CD4-positive, alpha-beta T cell (primary cell): ENCODE measurements around the gene CAPS2. TPM values are rescaled to one million over a fixed set of nuclear protein-coding genes. Genes with fewer than 3 reads are reported as not detected.

Source experiments
- ATAC-seq: fragments of 200-7000 bp; cut with Tn5 transposase; one replicate; pipeline ENCODE4 v1.10.0; 2022; ENCODE audit warnings: mild to moderate bottlenecking; ENCODE audit not compliant: poor library complexity
- CTCF ChIA-PET: fragments of 350-600 bp; sonication (Branson Sonifier 250); formaldehyde crosslinking; loops from one replicate; lab custom pipeline; 2021; ENCODE audit warnings: antibody characterized with exemption, inconsistent platforms; lab: Charles Lee
- POLR2A ChIA-PET: fragments of 350-600 bp; sonication (Branson Sonifier 250); formaldehyde crosslinking; loops from one replicate; lab custom pipeline; 2021; ENCODE audit warnings: antibody characterized with exemption, inconsistent platforms; lab: Charles Lee
- DNase-seq, 14 experiments: peaks; one replicate each; pipeline ENCODE4 v3.0.0-alpha.2; 2013 to 2020; ENCODE audit warnings: mixed read lengths in 2 of 14
- H3K27ac ChIP-seq, 2 donors: one replicate each; pipeline versions ENCODE4 v1.5.1 to v1.7.0; 2013; ENCODE audit warnings: low read length in 2 of 2, low read depth in 1 of 2, mild to moderate bottlenecking in 1 of 2
- H3K27me3 ChIP-seq, 2 experiments: 1 replicate in 1 of 2; 2 replicates in 1 of 2; pipeline versions ENCODE4 v1.6.1 to v1.7.0; 2013; ENCODE audit warnings: low read length in 2 of 2, control low read depth in 1 of 2, mild to moderate bottlenecking in 1 of 2, moderate library complexity in 1 of 2; ENCODE audit not compliant: insufficient read depth in 2 of 2, control insufficient read depth in 1 of 2
- H3K36me3 ChIP-seq: one replicate; pipeline ENCODE4 v1.6.1; 2013; ENCODE audit warnings: low read length, control low read depth; ENCODE audit not compliant: insufficient read depth
- H3K4me1 ChIP-seq: one replicate; pipeline ENCODE4 v1.6.1; 2013; ENCODE audit warnings: low read length, control low read depth; ENCODE audit not compliant: insufficient read depth
- H3K4me3 ChIP-seq: one replicate; pipeline ENCODE4 v1.5.1; 2013; ENCODE audit warnings: mild to moderate bottlenecking, low read length, moderate library complexity
- H3K9me3 ChIP-seq, 2 experiments: 1 replicate in 1 of 2; 2 replicates in 1 of 2; pipeline versions ENCODE4 v1.6.1 to v1.7.0; 2013; ENCODE audit warnings: low read length in 2 of 2, mild to moderate bottlenecking in 2 of 2, control low read depth in 1 of 2, moderate library complexity in 1 of 2; ENCODE audit not compliant: control insufficient read depth in 1 of 2, insufficient read depth in 1 of 2
- H3K27ac Mint-ChIP-seq: one replicate; pipeline ENCODE4 v1.8.0; 2020; ENCODE audit warnings: mixed read lengths
- H3K27me3 Mint-ChIP-seq: one replicate; pipeline ENCODE4 v1.8.0; 2021; ENCODE audit warnings: mixed read lengths
- H3K36me3 Mint-ChIP-seq: one replicate; pipeline ENCODE4 v1.8.0; 2021; ENCODE audit warnings: low read depth, mixed read lengths
- H3K4me1 Mint-ChIP-seq: one replicate; pipeline ENCODE4 v1.8.0; 2021; ENCODE audit warnings: low read depth, mixed read lengths
- H3K4me3 Mint-ChIP-seq: one replicate; pipeline ENCODE4 v1.8.0; 2020; ENCODE audit warnings: mild to moderate bottlenecking, mixed read lengths
- H3K9me3 Mint-ChIP-seq: one replicate; pipeline ENCODE4 v1.8.0; 2020; ENCODE audit warnings: mixed read lengths
- intact Hi-C, 2 experiments: fragments of 100-400 bp; cut with DNase I in 1 of 2; cut with micrococcal nuclease in 1 of 2; formaldehyde crosslinking; loops; one replicate each; pipeline versions ENCODE4 v1.15.1 to v1.9.0; 2023 to 2025; cut with DNase I, micrococcal nuclease
- total RNA-seq, 174 experiments: library from RNA in 2 of 174; stranded (reverse) in 2 of 174; gene quantifications; one replicate each; pipeline ENCODE4 v1.2.3 and lab custom pipeline; 2021 to 2026
- TF ChIP-seq, protein P1 (sequence below): fragments of 200-600 bp; IDR thresholded peaks from one replicate; pipeline ENCODE4 v1.8.0; 2022; ENCODE audit warnings: antibody characterized with exemption, mild to moderate bottlenecking

Gene CAPS2
- total RNA-seq, 2 experiments from 2014 or later = 1.3 to 1.9 TPM

- Histone ChIP-seq H3K27me3 (peaks cover 0 to 9% of the 10 kb centered on the region in 2 experiments), H3K9me3 (no peaks in the 10 kb centered on the region), H3K36me3 (no peaks in the 10 kb centered on the region), H3K4me1 (no peaks in the 10 kb centered on the region), H3K27ac (no peak overlapping the region), H3K4me3 (no peak overlapping the region)
- DNase-seq (no peak), ATAC-seq (no peak)
- intact Hi-C loops = no loop called here
- POLR2A ChIA-PET = no interaction called here
- peaks cover 30% of the 10 kb centered on the region for H3K27me3 Mint-ChIP-seq
- H3K9me3 Mint-ChIP-seq = no peaks in the 10 kb centered on the region
- CTCF ChIA-PET = interaction anchor here (1.7 kb wide), 1 partner anchor 10 kb away, joined by 4 read pairs; no protein-coding TSS in a partner anchor
- no peak overlapping the region for H3K27ac Mint-ChIP-seq
- no peak overlapping the region for H3K4me3 Mint-ChIP-seq
- no peaks in the 10 kb centered on the region for H3K36me3 Mint-ChIP-seq
- H3K4me1 Mint-ChIP-seq = no peaks in the 10 kb centered on the region
- TF ChIP-seq, protein P1, sequence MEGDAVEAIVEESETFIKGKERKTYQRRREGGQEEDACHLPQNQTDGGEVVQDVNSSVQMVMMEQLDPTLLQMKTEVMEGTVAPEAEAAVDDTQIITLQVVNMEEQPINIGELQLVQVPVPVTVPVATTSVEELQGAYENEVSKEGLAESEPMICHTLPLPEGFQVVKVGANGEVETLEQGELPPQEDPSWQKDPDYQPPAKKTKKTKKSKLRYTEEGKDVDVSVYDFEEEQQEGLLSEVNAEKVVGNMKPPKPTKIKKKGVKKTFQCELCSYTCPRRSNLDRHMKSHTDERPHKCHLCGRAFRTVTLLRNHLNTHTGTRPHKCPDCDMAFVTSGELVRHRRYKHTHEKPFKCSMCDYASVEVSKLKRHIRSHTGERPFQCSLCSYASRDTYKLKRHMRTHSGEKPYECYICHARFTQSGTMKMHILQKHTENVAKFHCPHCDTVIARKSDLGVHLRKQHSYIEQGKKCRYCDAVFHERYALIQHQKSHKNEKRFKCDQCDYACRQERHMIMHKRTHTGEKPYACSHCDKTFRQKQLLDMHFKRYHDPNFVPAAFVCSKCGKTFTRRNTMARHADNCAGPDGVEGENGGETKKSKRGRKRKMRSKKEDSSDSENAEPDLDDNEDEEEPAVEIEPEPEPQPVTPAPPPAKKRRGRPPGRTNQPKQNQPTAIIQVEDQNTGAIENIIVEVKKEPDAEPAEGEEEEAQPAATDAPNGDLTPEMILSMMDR = no peak
These were observed 6.5 kb downstream of the CAPS2 start for GRCh38 chr12:75323663-75324062.

DNA sequence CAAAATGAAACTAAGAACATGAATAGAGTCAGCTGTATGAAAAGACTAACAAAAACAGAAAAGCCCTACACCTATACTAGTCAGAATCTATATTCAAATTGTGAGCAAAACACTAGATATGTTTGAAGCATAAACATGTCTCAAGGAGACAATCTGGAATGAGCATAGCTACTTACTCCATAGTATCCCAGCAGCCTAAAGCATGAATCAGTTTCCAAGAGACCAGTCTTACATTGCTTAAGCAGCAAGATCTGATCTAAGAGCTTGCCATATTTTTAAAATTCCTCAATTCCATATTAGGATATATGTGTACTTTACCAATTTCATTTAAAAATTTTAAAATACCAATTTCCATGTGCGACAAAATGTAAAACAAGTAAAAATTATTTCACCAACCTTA, 7.7 kb downstream of the CAPS2 start:
- ATAC-seq (no peak), DNase-seq (no peak)
- intact Hi-C loops = no loop called here
- Mint-ChIP-seq H3K27me3 (peaks cover 19% of the 10 kb centered on the region), H3K27ac (no peak overlapping the region), H3K4me1 (no peaks in the 10 kb centered on the region), H3K36me3 (no peaks in the 10 kb centered on the region), H3K4me3 (no peak overlapping the region), H3K9me3 (no peaks in the 10 kb centered on the region)
- peaks cover 0 to 8% of the 10 kb centered on the region in 2 experiments for H3K27me3 ChIP-seq
- POLR2A ChIA-PET = no interaction called here
- no peaks in the 10 kb centered on the region for H3K4me1 ChIP-seq
- no peak overlapping the region for H3K4me3 ChIP-seq
- no peaks in the 10 kb centered on the region for H3K36me3 ChIP-seq
- no peaks in the 10 kb centered on the region for H3K9me3 ChIP-seq
- no peak overlapping the region for H3K27ac ChIP-seq
- CTCF ChIA-PET = no interaction called here
- TF ChIP-seq, protein P1 = no peak

DNA sequence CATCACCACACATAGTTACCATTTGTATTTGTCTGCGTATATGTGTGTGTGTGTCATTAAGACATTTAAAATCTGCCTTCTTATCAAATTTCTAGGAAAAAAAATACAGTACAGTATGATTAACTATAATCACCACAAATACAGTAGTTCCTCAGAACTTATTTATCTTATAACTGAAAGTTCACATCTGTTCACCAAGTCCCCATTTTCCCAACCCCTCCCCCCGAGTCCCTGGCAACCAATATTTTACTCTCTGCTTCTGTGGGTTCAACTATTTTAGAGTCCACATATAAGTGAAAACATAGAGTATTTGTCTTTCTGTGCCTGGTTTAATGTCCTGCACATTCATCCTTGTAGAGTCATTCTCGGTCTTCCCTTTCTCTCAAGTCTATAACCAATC, 12.3 kb downstream of the CAPS2 start:
- Histone ChIP-seq H3K9me3 (no peaks in the 10 kb centered on the region), H3K4me3 (no peak overlapping the region), H3K27ac (no peak overlapping the region), H3K36me3 (no peaks in the 10 kb centered on the region), H3K4me1 (no peaks in the 10 kb centered on the region), H3K27me3 (peaks cover 0 to 4% of the 10 kb centered on the region in 2 experiments)
- Mint-ChIP-seq H3K27me3 (peaks cover 6% of the 10 kb centered on the region), H3K4me1 (no peaks in the 10 kb centered on the region), H3K27ac (no peak overlapping the region), H3K9me3 (no peaks in the 10 kb centered on the region), H3K4me3 (no peak overlapping the region), H3K36me3 (no peaks in the 10 kb centered on the region)
- TF ChIP-seq, protein P1 = no peak
- ChIA-PET POLR2A (no interaction called here), CTCF (no interaction called here)
- ATAC-seq = no peak
- no peak for DNase-seq
- intact Hi-C loops = no loop called here
